Fibroblast of the aortic adventitia (primary cell): ENCODE results near the gene RELL1. TPM values are rescaled to one million over a fixed set of nuclear protein-coding genes. Genes with fewer than 3 reads are reported as not detected.

ENCODE experiments used
- DNase-seq: peaks from one replicate; pipeline ENCODE4 v3.0.0-alpha.2; 2010; ENCODE audit warnings: low read depth
- H3K4me3 ChIP-seq: 2 replicates; pipeline ENCODE4 v1.5.1; 2011; ENCODE audit warnings: low read depth, mild to moderate bottlenecking, control low read depth, low read length, moderate library complexity
- total RNA-seq: library from RNA; depleted of rRNA; stranded (reverse); fragments of >200 nt; gene quantifications from 2 replicates; pipeline ENCODE4 v1.2.3, GENCODE V29; 2012; ENCODE audit warnings: low replicate concordance
- TF ChIP-seq, protein P1 (sequence below): IDR thresholded peaks from 2 replicates; pipeline ENCODE4 v1.5.1; 2011; ENCODE audit warnings: mild to moderate bottlenecking, low read length, control low read depth, inconsistent platforms; ENCODE audit not compliant: insufficient read depth

The RELL1 gene
- total RNA-seq, 1 donor = 65.7 TPM

DNA sequence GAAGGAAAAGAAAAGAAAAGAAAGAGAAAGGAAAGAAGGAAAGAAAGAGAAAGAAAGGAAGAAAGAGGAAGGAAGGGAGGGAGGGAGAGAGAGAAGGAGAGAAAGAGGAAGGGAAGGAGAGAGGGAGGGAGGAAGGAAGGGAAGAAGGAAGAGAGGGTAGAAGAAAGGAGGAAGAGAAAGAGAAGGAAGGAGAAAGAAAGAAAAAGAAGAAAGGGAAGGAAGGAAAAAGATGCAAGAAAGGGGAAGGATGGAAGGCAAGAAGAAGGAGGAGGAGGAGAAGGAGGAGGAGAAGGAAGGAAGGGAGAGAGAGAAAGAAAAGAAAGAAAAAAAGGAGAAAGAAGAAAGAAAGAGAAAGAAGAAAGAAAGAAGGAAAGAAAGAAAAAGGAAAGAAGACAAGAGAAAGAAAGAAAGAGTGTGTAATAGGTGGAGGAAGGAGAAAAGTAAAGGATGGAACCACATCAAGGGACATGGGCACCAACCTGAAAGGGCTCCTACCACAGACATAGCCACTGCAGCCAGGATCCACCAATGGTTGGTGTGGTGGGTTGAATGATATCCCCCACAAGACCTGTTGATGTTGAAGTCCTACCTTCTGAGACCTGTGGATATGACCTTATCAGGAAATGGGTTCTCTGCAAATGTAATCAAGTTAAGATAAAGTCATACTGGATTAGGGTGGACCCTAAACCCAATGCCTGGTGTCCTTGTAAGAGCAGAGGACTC is 80.2 kb downstream of the RELL1 start:
- DNase-seq = no peak
- TF ChIP-seq, protein P1, sequence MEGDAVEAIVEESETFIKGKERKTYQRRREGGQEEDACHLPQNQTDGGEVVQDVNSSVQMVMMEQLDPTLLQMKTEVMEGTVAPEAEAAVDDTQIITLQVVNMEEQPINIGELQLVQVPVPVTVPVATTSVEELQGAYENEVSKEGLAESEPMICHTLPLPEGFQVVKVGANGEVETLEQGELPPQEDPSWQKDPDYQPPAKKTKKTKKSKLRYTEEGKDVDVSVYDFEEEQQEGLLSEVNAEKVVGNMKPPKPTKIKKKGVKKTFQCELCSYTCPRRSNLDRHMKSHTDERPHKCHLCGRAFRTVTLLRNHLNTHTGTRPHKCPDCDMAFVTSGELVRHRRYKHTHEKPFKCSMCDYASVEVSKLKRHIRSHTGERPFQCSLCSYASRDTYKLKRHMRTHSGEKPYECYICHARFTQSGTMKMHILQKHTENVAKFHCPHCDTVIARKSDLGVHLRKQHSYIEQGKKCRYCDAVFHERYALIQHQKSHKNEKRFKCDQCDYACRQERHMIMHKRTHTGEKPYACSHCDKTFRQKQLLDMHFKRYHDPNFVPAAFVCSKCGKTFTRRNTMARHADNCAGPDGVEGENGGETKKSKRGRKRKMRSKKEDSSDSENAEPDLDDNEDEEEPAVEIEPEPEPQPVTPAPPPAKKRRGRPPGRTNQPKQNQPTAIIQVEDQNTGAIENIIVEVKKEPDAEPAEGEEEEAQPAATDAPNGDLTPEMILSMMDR = no peak
- no peak overlapping the region for H3K4me3 ChIP-seq

DNA sequence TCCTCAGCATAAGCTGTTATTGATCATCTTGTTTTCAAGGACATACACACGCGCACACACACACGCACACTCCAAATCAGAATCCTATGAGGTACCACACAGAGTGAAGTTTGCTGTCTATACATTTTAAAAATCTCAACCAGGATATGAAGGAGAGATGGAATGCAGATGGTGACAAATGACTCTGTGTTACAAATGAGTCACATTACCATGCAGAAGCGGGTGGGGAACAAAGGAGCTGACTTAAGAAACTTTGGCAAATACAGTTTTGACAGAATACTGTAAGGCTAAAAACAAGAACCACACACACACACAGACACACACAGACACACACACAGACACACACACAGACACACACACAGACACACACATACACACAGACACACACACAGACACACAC is 81.7 kb downstream of the RELL1 start:
- no peak overlapping the region for H3K4me3 ChIP-seq
- peak; percentile 45 for DNase-seq
- TF ChIP-seq, protein P1 = no peak

DNA sequence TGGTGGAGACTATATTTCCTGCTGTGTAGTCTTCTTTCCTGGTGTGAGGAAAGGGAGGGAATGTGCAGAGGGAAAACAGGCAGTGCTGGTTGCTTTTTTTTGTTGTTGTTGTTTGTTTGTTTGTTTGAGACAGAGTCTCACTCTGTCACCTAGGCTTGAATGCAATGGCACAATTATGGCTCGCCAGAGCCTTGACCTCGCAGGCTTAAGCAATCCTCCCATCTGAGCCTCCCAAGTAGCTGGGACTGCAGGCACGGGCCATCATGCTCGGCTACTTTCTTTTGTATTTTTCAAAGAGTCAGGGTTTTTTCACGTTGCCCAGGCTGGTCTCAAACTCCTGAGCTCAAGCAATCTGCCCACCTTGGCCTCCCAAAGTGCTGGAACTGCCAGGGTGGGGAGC is 82.5 kb downstream of the RELL1 start:
- no peak overlapping the region for H3K4me3 ChIP-seq
- TF ChIP-seq, protein P1 = no peak

DNA sequence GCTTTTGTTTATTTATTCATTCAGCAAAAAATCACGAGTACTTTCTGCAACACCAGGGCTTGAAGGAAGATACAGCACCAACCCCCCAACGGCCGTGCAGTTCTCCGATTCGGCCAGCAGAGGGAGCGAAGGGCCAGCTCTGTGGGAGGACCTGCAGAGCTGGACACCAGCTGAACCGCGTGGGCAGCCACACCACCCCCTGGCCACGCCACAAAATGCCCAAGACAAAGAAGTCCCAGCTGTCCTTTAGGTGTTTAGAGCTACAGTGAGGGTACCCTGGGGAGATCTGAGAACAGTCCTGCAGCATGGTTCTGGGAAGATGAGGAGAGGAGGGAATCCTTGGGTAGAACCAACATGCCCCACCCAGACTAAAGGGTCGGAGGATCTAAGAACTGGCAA is 83.1 kb downstream of the RELL1 start:
- TF ChIP-seq, protein P1 = peak; percentile 99
- peak; percentile 75 for DNase-seq
- H3K4me3 ChIP-seq = no peak overlapping the region

More for the DNA sequence above, 82.5 kb downstream of the RELL1 start:
- DNase-seq = no peak

DNA sequence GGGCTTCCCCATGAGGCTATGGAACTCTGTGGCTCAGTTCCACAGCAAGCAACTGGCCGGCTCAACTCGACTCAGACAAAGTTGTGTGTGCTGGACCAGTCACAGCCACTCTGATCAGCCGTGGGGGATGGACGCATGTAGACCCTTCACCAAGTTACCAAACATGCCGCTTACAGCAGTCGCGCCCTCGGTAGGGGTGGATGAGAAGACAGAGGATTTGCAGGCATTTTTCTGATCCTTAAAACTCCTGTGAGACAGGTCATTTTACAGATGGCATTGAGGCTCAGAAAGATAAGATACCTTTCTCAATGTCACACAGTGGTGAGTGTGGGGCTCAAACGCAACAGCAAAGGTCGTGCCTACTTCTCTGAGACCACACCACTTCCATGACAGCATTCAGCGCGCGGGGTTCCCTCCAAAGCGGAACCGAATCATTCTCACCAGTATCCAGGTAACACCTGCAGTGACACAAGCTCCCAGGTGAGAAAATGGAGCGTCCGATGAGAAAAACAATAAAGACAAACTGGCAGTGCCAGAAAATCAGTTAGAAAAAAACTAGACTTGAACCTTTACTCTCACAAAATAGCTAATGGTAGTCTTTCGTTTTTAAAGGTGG is 83.6 kb downstream of the RELL1 start:
- no peak for DNase-seq
- no peak overlapping the region for H3K4me3 ChIP-seq
- TF ChIP-seq, protein P1 = no peak

DNA sequence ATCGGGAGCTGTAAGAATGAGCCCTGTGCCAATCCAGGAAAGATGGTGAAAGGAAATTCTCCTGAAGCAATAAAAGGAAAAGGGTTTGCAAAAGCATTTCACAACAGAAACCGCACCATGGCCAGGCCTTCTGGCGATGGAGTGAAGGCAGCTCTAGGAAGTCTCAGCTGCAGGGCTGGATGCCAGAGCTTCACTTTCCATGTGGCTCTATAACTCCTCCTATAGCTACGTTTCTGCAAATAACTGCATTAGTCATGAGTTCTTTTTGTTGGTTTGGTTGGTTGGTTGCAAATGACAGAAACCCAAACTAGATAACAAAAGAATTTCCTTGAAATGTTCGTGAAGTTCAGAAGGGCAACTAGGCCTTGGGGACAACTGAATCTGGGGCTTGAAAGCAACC is 84.6 kb downstream of the RELL1 start:
- DNase-seq = peak; percentile 95
- no peak overlapping the region for H3K4me3 ChIP-seq
- TF ChIP-seq, protein P1 = no peak
